Type B pancreatic cell (in vitro differentiated cells): ENCODE measurements around the gene RAB35. TPM values are rescaled to one million over a fixed set of nuclear protein-coding genes. Genes with fewer than 3 reads are reported as not detected.

Source experiments
- DNase-seq: peaks from one replicate; pipeline ENCODE4 v3.0.0; 2021; ENCODE audit warnings: mixed read lengths; ENCODE audit not compliant: unreplicated experiment; ENCODE audit errors: extremely low spot score
- H3K27ac Mint-ChIP-seq: 2 replicates; pipeline ENCODE4 v1.8.0; 2021; ENCODE audit warnings: mild to moderate bottlenecking, mixed read lengths
- H3K27me3 Mint-ChIP-seq: 2 replicates; pipeline ENCODE4 v1.8.0; 2021; ENCODE audit warnings: mixed read lengths
- H3K36me3 Mint-ChIP-seq: 2 replicates; pipeline ENCODE4 v1.8.0; 2021; ENCODE audit warnings: mixed read lengths
- H3K4me1 Mint-ChIP-seq: one replicate; pipeline ENCODE4 v1.8.0; 2021; ENCODE audit warnings: mixed read lengths; ENCODE audit not compliant: unreplicated experiment
- H3K4me3 Mint-ChIP-seq: 2 replicates; pipeline ENCODE4 v1.8.0; 2021; ENCODE audit warnings: mild to moderate bottlenecking, mixed read lengths
- H3K9me3 Mint-ChIP-seq: 2 replicates; pipeline ENCODE4 v1.8.0; 2021; ENCODE audit warnings: mixed read lengths
- total RNA-seq: library from RNA; stranded (reverse); gene quantifications from 2 replicates; pipeline ENCODE4 v1.2.1, GENCODE V29; 2021; ENCODE audit warnings: low replicate concordance
- TF ChIP-seq, protein P1 (sequence below): fragments of 200-600 bp; sonication (generic); conservative IDR thresholded peaks from 2 replicates; pipeline ENCODE4 v1.5.0; 2021; ENCODE audit warnings: antibody characterized with exemption, mild to moderate bottlenecking

RAB35 gene
- total RNA-seq, 1 donor from 2014 or later: 42.3 TPM

DNA sequence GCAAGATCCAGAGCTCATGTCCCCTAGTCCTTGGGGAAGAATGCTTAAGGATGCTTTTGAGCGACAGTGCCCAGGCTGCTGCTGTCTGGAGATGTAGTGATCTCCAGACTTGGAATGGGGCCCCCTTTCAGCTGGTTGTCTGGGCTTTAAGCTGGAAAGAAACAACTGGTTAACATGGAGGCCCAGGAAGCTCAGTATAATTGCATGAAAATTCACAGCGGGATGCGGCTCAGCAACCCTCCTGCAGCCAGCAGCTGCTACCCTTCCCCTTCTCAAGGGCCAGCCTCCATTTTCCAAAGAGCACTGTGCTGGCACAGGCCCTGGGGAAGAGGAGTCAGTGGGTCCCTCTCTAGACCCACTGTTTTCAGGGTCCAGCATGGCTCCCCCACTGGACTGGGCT is 26.3 kb downstream of the RAB35 start:
- TF ChIP-seq, protein P1, sequence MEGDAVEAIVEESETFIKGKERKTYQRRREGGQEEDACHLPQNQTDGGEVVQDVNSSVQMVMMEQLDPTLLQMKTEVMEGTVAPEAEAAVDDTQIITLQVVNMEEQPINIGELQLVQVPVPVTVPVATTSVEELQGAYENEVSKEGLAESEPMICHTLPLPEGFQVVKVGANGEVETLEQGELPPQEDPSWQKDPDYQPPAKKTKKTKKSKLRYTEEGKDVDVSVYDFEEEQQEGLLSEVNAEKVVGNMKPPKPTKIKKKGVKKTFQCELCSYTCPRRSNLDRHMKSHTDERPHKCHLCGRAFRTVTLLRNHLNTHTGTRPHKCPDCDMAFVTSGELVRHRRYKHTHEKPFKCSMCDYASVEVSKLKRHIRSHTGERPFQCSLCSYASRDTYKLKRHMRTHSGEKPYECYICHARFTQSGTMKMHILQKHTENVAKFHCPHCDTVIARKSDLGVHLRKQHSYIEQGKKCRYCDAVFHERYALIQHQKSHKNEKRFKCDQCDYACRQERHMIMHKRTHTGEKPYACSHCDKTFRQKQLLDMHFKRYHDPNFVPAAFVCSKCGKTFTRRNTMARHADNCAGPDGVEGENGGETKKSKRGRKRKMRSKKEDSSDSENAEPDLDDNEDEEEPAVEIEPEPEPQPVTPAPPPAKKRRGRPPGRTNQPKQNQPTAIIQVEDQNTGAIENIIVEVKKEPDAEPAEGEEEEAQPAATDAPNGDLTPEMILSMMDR: no peak
- no peak for DNase-seq
- Mint-ChIP-seq H3K4me1 (peaks cover 33% of the 10 kb centered on the region), H3K9me3 (no peaks in the 10 kb centered on the region), H3K27me3 (no peaks in the 10 kb centered on the region), H3K36me3 (peaks cover 7% of the 10 kb centered on the region), H3K27ac (no peak overlapping the region), H3K4me3 (no peak overlapping the region)

DNA sequence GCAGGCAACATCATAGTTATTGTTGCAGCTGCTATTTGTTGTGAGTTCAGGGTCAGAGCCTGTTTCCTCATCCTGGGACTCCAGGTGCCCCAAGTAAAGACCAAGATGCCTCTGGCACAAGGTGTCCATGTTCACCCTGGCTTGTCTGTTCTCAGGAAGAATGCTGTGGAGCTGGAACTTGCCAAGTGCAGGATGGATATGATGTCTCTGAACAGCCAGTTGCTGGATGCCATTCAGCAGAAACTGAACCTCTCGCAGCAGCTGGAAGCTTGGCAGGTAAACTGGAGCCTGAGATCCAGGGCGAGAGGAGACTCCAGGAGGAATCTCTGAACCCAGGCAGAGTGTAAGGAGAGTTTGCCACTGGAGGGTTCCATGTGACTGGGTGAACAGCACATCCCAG is 26.8 kb downstream of the RAB35 start:
- Mint-ChIP-seq H3K36me3 (peaks cover 7% of the 10 kb centered on the region), H3K4me1 (peaks cover 33% of the 10 kb centered on the region), H3K27me3 (no peaks in the 10 kb centered on the region), H3K9me3 (no peaks in the 10 kb centered on the region), H3K27ac (no peak overlapping the region), H3K4me3 (no peak overlapping the region)
- TF ChIP-seq, protein P1: no peak
- DNase-seq: no peak

DNA sequence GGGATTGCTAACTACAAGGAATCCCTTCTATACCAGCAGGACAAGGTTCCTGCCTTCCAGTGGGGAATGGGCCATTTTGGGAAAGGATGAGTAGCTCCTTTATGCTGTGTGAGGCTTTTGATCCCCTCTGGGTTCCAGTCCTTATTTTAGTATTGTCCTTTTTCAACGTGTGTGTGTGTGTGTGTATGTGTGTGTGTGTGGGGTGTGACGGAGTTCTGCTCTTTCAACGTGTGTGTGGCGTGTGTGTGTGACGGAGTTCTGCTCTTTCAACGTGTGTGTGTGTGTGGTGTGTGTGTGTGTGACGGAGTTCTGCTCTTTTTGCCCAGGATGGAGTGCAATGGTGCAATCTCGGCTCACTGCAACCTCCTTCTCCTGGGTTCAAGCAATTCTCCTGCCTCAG is 27.4 kb downstream of the RAB35 start:
- Mint-ChIP-seq H3K4me1 (peaks cover 31% of the 10 kb centered on the region), H3K4me3 (peak overlapping the region; percentile 1), H3K9me3 (no peaks in the 10 kb centered on the region), H3K36me3 (peaks cover 7% of the 10 kb centered on the region), H3K27me3 (no peaks in the 10 kb centered on the region), H3K27ac (peak overlapping the region; percentile 37)
- DNase-seq: no peak
- TF ChIP-seq, protein P1: no peak

DNA sequence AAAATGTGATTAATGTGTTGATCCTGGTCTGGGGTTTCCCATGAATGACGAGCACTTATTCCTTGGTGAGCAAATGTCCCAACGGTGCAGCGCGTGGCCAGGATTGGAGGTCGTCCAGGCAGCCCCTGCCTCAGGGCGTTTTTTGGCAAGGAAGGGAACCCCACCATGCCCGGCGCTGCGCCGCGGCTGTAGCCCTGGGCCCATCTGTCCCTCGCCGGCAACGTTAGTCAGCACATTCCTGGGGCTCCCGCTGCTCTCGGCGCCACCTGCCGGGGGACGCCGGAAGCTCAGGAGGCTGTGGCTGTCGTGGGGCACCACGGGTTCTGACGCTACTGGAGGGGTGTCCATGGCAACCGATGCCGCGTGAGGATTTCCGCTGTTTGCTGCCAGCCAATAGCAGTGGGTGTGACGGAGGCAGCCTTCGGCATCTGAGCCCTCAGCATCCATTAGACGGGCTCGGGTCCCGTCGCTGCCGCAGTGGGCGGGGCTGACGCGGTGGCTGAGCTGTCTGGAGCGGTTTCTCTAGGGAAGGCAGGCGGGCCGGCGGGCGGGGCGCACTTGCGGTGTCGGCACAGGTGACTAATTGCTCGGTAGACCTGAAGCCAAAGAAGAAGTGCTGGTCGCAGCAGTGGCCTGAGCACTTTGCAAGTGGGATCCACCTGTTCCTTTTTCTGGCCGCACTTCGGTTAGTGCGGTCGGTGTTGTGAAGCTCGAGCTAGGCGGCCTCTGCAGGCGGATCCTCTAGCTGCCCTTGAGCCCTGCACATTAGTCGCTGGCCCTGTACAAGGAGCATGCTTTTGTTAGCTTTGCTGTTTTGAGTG is 29.5 kb downstream of the RAB35 start:
- Mint-ChIP-seq H3K27me3 (no peaks in the 10 kb centered on the region), H3K27ac (peak overlapping the region; percentile 88), H3K4me3 (peak overlapping the region; percentile 85), H3K9me3 (no peaks in the 10 kb centered on the region), H3K4me1 (peaks cover 26% of the 10 kb centered on the region), H3K36me3 (peaks cover 7% of the 10 kb centered on the region)
- TF ChIP-seq, protein P1: peak; percentile 97
- DNase-seq: peak; percentile 99

DNA sequence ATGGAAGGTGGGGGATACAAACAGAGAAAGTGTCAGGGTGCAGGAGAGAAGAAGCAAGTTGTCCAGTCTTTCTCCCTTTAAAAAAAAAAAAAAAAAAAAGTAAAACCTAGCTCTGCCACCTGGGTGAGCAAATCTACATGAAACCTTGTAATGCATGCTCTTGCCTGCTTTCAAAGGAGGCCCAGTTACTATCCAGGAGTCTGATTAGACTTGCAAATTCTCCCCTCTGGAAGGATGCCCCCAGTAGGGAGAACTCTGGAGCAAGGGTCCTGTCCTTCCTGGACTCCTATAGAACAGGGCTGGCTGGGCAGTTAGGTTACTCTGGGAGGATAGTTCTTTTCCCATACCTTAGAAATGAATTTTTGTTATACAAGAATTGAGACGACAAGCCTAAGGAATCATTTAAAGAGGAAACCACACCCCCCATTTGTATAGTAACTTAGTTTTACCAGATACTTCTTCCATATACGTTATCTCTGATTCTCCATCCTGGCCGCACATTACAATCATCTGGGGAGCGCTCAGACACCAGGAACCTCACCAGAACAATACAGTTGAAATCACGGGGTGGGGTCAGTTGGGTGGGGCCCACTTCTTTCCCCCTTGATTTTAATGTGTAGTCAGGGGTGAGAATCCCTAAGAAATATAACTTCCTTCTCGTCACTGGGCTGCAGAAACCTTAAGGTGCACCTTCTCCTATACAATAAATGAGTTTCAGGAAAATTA is 30.5 kb downstream of the RAB35 start:
- DNase-seq: no peak
- peak overlapping the region; percentile 51 for H3K4me3 Mint-ChIP-seq
- peaks cover 2% of the 10 kb centered on the region for H3K36me3 Mint-ChIP-seq
- peaks cover 19% of the 10 kb centered on the region for H3K4me1 Mint-ChIP-seq
- peak overlapping the region; percentile 88 for H3K27ac Mint-ChIP-seq
- TF ChIP-seq, protein P1: no peak
- no peaks in the 10 kb centered on the region for H3K27me3 Mint-ChIP-seq
- H3K9me3 Mint-ChIP-seq: no peaks in the 10 kb centered on the region
